GM18508 (cell line): ENCODE data around the gene TMEFF1.
"Not testable (repeated sequence)": the region's sequence is repeated elsewhere in the genome, so short reads cannot be mapped to it uniquely, and the experiment has no call there.

Experiments used
- ATAC-seq: cut with Tn5 transposase; IDR thresholded peaks from one replicate; pipeline ENCODE4 v1.9.1; 2021; ENCODE audit warnings: moderate number of reproducible peaks; ENCODE audit not compliant: insufficient read depth, unreplicated experiment

Gene TMEFF1

DNA sequence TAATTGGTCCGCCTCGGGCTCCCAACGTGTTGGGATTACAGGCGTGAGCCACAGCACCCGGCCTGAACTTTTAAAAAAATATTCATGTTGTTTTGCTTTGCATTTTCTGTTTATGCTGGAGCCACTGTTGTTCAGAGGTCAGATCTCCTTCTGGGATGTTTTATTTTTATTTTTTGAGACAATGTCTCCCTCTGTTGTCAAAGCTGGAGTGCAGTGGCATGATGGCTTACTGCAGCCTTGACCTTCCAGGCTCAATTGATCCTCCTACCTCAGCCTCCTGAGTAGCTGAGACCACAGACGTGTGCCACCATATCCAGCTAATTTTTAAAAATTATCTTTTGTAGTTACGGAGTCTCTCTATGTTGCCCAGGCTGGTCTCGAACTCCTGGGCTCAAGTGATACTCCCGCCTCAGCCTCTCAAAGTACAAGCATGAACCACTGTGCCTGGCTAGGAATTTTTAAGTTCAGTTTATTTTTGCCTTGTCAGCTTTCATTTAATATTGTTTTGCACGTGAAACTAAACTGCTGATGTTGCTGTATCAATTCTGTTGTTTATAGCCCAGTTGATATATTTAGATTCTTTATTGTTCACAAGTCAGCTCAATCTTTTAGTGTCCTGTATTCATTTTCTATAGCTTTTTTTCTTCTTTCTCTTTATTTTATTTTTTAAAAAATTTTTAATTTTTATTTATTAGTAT lies 13.7 kb downstream of the TMEFF1 start:
- no peak for ATAC-seq

DNA sequence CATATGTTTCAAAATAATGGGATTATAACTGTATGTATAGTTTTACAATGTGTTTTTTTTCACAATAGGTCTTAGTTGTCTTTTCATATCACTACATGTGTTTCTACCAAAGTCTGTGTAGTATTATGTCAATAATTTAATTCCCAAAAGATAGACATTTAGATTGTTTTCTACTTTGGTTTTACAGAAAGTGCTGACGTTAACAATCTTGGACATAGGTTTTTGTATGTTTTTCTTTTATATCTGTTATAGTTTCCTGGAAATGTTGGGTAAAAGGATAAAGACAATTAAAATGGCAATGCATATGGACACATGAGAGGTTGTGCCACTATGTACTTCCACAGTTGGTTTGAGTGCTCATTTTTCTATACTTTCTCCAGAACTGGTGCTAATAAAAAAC lies 15.2 kb downstream of the TMEFF1 start:
- no peak for ATAC-seq

DNA sequence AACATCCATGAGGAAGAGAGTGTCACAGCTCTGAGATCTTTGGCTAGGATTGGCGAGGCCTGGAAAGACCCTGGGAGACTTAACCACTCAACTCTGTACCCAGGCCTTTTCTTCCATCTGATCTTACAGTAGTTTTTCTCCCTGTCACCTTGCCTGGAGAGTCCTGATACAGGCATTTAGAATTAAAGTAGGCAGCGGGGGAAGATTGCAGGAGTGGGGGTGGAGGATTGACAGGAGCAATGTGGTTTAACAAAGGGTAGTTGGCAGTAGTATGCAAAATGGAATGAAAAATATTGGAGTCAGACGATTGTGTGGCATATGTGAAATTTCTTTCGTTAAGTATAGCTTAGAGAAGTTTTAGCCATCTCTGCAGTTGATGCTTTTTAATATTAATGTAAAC lies 16.9 kb downstream of the TMEFF1 start:
- no peak for ATAC-seq

DNA sequence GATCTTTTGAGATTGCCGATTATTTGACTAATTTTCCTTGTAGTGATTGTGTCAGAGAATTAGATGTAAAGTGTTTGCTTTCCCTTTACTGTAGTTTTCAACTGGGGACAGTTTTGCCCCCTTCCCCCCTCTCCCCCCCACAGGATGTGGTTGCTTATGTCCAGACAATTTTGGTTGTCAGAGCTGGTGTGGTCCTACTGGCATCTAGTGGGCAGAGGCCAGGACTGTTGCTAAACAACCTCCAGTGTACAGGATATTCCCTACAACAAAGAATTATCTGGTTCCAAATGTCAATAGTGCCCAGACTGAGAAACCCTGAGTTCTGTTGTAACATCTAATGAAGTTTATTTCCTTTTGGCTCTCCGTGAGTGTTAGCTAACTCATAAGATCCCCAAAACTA lies 20.0 kb downstream of the TMEFF1 start:
- no peak for ATAC-seq

DNA sequence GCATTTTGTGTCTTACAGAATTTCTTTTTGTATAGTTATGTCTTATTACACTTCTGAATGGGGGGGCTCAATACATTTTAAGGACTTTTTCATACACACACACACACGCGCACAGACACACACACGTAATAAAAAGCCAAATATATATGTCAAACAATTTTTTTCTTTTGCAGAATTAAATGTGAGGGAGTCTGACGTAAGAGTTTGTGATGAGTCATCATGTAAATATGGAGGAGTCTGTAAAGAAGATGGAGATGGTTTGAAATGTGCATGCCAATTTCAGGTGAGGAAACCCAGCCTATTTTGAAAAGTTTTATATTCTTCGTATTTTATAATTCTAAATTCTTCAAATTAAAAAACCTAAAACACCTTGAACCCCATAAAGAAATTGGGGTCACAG lies 25.6 kb downstream of the TMEFF1 start:
- ATAC-seq = no peak

DNA sequence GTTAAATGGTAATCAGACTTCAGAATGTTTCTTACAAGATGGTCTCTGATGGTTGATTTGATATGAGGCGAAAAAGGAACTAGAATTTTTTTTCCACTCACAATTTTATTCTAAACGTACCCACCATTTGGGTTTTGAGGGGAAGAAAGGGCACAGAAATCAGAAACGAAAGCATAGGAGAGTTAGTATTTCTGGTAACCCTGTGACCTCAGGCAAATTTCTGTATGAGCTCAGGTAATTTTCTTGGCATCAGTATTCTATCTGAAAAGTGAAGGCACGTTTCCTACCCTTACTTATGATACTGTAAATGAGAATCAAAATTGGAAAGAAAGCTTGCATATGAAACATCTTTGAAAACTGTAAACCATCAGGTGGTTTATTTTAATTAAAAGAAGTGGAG lies 26.5 kb downstream of the TMEFF1 start:
- no peak for ATAC-seq

DNA sequence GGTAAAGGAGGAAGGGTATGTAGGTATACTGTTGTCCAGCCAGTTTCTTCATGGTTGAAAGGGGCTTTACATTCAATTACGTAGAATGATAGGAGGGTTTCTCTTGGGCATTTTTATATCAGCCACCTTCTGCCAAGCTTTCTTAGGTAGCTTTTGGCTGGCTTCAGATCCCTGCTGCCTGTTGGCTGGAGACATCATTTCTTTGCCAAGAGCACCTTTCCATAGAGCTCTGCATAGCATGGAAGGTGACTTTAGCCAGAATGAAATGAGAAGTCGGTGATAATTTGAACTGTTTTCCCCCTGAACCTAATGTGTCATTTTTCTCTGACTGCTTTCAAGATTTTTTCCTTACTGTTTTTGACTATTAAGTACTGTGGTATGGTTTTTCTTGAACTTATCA lies 26.9 kb downstream of the TMEFF1 start:
- ATAC-seq = no peak

DNA sequence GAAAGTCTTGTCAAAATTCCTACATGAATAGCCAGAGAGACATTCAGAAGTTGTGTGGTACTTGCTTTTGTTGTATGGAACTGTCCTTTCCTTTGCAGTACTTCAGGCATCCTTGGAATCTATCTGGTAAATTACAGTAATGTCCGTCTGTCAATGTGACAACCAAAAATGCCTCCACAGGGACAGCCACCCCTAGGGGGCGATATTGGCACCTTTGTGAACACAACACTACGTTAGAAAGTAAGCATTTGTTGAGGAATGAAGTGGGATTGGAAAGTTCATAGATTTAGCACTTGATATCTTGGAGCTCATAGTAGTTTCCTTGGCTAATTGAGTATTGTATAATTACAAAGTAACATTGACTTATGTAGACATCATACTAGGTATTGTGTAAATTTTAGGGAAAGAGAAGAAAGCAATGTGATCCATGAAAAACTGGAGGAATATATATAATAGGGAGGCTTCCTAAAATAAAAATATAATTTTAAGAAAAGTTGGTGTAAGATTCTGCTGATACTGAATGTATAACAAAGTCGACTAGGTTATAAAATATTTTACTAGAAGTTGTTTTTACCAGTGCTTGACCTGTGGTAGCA lies 32.7 kb downstream of the TMEFF1 start:
- ATAC-seq = no peak

DNA sequence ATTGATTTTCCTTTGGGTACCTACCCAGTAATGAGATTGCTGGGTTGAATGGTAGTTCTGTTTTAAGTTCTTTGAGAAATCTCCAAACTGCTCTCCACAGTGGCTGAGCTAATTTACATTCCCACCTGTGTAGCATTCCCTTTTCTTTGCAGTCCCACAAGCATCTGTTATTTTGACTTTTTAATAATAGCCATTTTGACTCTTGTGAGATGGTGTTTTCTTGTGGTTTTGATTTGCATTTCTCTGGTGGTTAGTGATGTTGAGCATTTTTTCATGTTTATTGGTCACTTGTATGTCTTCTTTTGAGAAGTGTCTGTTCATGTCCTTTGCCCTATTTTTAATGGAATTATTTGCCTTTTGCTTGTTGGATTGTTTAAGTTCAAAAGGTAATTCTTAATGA lies 34.4 kb downstream of the TMEFF1 start:
- not testable (repeated sequence) for ATAC-seq

DNA sequence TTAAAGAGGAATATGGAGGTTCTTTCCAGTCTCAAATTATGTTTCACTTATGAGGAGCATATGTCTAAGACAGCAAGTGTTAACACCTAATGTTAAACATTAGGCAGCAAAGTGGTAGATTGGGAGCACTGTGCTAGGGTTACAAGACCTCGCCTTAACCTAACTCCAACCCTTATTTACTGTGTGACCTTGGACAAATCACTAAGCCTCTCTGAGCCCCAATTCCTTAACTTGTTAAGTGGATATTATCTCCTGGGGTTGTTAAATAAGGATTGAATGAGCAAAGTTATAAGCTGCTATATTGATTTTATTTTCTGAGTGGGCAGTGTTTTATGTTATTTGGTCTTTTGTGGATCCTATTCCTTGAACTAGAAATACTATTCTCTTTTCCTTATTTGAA lies 38.3 kb downstream of the TMEFF1 start:
- ATAC-seq = no peak

DNA sequence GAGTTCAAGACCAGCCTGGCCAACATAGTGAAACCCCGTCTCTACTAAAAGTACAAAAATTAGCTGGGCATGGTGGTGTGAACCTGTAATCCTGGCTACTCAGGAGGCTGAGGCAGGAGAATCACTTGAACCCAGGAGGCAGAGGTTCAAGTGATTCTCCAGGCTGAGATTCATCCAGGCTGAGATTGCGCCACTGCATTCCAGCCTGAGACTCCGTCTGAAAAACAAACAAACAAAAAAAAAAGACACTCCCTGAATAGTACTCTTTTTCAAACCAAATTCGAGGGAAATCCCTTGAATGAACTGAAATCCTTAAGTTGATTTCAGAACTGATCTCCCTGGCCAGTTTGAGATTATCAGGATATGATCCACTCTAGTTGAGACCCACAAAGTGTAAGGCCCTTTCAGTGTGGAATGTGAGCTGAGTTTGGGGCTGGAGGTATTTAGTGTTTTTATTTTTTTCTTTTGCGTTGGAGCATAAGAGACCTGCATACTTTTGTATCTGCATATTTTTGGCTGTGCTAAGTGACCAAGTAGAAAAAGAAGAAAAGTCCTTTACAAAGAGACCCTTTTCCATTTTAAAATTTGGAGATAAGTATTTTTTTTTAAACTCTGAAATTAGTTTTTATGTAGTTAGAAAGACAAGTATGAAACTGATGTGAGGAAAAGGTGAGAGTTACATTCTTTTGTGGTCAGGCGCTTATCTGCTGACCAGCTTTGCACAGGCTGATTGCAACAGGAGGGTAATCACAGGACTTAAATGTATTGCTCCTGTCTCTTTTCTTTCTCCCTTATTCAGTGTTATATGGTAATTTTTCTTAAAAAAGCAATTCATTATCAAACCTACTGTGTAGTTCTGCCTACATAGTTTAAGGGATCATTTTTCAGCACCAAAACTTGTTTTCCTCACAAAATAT lies 42.9 kb downstream of the TMEFF1 start:
- ATAC-seq = no peak

DNA sequence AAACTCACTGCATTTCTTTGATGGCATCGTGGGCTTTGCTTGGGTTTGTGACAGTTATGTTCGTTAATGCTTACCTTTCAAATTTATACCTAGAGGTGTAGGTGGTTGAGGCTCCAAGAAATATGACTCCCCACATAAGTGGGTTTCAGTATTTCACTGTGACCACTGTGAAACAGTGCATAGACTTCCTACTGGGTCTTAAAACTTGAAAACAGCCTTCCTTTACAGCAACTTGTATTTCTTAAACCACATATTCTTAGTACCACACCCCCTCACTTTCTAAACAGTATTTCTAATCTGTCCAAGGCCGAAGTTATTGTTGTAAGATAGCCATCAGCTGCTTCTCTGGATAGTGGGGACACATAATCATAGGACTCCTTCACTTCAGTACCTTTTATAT lies 48.3 kb downstream of the TMEFF1 start:
- ATAC-seq = no peak

DNA sequence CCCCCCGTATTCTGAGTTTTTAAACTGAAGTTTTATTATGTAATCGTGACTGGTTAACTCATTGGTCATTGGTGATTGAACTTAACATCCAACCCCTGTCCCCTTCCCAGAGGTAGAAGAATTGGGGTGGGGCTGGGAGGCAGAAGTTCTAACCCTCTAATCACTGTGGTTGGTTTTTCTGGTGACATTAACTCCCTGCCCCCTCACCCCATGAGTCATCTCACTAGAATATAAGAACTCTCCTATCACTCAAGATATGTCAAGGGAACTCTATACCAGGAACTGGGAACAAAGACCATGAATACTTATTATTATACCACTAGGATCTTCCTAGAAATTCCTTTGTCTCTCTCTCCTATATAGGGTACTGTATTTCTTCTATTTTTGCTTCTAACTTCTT lies 52.6 kb downstream of the TMEFF1 start:
- no peak for ATAC-seq

DNA sequence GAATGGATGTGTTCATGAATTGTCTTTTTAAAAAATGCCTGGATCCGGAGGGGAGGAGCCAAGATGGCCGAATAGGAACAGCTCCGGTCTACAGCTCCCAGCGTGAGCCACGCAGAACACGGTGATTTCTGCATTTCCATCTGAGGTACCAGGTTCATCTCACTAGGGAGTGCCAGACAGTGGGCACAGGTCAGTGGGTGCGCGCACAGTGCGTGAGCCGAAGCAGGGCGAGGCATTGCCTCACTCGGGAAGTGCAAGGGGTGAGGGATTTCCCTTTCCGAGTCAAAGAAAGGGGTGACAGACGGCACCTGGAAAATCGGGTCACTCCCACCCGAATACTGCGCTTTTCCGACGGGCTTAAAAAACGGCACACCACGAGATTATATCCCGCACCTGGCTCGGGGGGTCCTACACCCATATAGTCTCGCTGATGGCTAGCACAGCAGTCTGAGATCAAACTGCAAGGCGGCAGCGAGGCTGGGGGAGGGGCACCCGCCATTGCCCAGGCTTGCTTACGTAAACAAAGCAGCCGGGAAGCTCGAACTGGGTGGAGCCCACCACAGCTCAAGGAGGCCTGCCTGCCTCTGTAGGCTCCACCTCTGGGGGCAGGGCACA lies 54.3 kb downstream of the TMEFF1 start:
- not testable (repeated sequence) for ATAC-seq

DNA sequence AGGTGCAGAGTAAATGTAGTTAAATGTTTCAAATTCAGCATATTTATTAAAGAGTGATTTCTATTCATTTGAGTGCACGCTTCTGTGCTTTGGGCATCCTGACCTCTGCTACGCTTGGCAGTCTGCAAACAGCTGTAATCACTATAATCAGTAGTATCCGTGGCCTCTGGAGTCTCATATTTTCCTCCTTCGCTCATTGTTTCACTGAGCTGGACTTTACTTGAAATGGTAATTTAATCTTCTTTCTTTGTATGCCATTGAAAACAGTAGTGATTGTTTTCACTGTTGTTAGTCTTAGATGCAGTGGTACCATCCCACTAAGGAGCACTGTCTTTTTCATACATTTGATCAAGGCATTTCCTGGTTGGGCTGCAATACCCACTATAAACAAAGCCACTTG lies 61.5 kb downstream of the TMEFF1 start:
- ATAC-seq = no peak

DNA sequence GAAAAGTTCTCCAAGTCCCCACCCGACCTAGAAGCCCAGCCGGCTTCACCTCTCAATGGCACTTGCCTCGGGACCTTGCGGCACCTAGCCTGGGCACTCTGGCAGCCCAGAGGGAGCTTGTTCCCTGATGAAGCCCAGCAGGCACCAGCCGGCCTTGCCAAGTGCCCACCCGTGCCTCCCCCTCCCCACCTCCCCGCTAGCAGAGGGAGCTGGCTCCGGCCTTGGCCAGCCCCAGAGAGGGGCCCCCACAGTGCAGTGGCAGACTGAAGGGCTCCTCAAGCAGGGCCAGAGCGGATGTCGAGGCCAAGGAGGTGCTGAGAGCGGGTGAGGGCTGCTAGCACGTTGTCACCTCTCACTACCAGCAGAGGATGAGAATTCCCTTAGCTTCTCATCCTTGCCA lies 67.4 kb downstream of the TMEFF1 start:
- ATAC-seq = no peak

DNA sequence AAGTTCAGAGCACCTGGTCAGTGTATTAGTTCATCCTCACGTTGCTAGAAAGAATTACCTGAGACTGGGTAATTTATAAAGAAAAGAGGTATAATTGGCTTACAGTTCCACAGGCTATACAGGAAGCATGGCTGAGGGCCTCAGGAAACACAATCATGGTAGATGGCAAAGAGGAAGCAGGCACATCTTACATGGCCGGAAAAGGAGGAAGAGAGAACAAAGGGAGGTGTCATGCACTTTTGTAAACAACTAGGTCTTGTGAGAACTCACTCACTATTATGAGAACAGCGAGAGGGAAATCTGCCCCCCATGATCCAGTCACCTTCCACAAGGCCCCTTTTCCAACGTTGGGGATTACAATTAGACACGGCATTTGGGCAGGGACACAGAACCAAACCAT lies 76.1 kb downstream of the TMEFF1 start:
- ATAC-seq = no peak

DNA sequence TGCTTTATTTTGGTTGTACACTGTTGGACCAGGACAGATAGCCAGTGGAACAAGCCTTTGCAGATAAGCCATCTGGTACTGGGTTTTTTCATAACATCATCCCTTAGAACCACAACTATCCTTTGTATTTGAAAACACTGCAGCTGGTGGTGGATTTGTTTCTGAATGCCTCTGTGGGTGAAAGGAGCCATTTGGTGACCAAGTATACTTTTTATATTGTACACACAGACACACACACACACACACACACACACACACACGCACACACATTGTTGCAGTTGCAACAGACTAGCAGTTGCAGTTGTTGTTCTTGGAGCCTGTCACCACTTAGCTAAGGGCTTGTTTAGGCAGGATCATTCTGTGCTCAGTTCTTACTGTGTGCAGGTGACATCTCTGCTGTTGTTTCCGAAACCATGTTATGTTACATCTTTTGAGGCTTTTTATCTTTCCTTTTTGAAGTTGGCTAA lies 82.0 kb downstream of the TMEFF1 start:
- ATAC-seq = no peak

DNA sequence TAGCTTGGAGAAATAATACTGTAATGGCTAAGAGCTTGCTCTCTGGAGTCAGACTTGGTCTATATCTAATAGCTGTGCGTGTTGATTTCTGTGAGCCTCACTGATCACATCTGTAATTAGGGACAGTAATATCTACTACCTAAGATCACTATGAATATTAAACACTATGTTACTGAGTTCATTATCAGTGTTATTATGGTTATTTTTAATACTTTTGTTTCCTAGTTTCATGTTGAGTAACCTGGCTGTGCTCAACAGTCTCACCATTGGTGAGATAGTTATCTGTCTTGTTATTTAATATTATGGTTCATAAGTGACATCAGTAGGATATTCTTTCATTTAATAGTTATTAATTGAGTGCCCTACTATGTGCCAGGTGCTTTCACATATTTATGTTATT lies 82.5 kb downstream of the TMEFF1 start:
- no peak for ATAC-seq

DNA sequence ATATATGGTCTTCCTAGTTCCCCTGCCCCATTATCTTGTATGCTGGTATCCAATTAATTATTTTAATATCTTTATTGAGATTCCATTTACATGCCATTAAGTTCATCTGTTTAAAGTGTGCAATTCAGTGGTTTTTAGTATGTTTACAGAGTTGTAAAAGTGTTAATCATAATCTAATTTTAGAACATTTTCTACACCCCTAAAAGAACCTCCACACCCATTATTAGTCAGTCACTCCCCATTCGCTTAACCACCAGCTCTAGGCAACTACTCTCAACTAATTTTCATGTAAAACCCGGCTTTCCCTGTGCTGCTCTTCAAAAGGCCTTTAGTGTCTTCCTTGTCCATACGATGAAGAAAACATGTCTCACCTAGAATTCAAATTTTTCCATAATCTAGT lies 84.1 kb downstream of the TMEFF1 start:
- no peak for ATAC-seq

DNA sequence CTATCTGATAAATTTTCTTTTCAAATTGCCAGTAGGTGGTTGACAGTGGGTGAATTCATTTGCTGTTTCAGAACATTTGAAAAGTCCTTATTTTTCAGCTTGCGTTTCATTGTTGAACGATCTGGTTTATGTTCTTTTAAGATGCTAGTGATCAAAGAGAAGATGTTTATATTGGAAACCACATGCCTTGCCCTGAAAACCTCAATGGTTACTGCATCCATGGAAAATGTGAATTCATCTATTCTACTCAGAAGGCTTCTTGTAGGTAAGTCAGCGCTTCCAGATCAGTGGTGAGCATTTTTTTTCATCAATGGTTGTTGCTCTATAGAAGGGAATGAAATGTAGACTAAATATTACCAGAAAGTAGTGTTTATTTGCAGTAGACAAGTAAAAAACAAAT lies 88.3 kb downstream of the TMEFF1 start:
- no peak for ATAC-seq
